ENCODE data around the gene NBEA.
"Not testable (repeated sequence)": the region's sequence is repeated elsewhere in the genome, so short reads cannot be mapped to it uniquely, and the experiment has no call there.

The NBEA gene

DNA sequence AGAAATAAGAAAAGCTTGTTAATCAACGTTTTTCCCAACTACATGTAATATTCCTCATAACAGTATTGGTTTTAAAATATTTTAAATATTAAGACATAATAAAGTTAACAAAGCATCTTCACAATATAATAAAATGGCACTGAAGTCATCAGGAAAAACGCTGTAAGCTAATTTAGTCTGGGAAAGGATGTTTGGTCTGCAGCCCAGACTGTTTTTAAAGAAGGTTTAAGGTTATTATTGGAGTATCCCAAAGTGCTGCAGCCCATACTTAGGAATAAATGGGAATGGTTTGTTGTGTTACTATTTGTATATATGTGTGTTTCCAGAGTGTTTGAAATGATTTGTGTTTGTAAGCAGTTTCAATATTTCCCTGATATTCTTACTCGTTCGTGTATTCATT is 727.3 kb downstream of the NBEA start:
- DNase-seq (ENCODE audit: low read depth): no peak

DNA sequence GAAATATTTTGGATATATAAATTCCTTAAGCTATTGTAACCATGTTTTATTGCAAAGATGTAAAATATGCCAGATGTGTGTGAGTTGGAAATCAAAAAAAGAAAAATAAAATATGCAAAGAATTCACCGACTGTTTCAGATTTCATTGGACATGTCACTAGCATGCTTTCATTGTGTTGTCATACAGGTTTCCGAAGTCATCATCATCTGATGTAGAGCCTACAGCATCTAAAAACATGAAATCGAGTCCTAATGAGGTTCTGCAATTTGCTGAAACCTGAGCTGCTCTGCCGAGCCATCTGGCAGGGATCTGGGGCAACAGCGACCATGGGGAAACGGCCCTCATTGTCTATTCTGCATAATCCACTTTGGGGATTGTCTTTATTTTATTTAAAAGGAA is 730.5 kb downstream of the NBEA start:
- DNase-seq (ENCODE audit: low read depth): no peak

GRCh38 chr13:35675651-35676050 is 733.6 kb downstream of the NBEA start:
- DNase-seq (ENCODE audit: low read depth): no peak

GRCh38 chr13:35677863-35678262 is 735.8 kb downstream of the NBEA start:
- DNase-seq (ENCODE audit: low read depth): not testable (repeated sequence)

DNA sequence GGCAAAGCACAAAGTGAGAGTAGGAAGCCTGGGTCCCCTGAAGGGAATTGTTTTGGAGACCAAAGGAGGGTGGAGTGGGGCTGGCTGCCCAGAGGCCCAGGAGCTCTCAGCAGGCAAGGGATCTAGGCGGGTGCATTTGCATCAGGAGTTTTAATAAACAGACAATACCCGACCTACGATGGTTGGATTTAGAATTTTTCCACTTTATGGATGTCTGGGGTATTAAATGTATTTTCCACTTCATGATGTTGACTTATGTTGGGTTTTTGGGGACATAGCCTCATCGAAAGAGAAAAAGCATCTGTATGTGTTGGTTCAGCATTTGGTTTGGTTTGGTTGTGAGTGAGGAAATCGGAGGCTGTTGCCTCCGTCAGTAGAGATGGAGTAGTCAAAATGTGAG is 739.6 kb downstream of the NBEA start:
- DNase-seq (ENCODE audit: low read depth): no peak

DNA sequence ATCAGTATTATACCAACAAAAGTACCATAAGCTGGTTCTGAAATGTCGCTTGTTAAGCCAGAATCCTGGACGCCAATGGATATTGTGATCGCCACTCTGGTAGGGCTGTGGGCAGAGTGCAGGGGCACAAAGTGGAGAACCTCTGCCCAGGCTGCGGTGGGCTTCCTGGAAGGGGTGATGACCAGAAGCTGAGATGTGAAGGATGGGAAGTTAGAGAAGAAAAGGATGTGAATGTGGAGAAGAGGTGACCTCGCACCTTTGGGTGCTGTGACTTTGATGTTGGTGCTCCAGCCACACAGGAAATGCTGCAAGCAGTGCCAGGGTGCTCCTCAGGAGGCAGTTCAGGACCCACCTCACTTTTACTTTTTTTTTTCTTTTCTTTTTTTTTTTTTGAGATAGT is 742.4 kb downstream of the NBEA start:
- DNase-seq (ENCODE audit: low read depth): no peak

DNA sequence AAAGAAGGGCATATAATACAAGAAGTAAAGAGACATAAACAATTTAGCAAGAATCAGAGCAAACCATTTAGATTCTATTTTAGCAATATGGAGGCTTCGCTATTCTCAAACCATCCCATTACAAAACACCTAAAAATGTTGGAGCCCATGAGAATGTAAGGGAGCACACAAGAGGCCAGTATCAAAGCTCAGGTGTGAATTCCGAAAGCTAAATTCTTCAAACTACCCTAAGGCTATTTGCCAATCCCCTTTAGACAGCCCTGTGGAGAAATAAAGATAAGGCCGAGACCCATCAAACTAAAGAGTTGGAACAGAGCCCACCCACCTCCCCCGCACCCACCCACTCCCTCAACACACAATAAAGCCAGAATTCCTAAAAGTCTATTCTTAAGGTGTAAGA is 745.3 kb downstream of the NBEA start:
- DNase-seq (ENCODE audit: low read depth): no peak

DNA sequence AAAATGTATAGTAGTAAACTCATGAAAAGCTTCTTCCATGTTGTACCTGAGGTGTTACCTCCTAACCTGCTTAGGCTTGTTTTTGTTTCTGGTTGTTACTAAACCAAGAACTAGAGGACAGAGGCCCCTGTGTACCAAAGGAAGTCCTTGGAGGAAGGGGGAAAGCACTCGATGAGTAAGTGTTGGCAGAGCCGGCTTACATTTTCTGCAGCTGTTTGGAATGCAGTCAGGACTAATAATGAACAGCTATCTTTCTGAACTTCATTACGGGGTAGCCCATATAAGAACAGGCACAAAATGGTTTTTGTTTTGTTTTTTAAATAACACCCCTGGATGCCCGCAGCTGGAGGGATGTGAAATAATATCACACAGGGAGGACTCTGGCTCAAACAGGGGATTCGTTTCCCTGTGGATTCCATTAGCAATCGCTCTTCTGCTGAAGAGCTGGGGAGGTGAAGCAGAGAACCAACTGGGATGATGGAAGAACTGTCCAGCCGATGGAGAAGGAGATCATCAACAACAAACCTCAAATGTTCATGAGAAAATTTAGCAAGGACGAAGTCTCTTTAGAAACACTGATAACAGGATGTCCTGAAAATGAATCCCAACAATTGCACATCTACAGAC is 748.6 kb downstream of the NBEA start:
- no peak for DNase-seq (ENCODE audit: low read depth)

GRCh38 chr13:35693134-35693784 is 751.2 kb downstream of the NBEA start:
- DNase-seq (ENCODE audit: low read depth): no peak

GRCh38 chr13:35694031-35694430 is 752.0 kb downstream of the NBEA start:
- no peak for DNase-seq (ENCODE audit: low read depth)

DNA sequence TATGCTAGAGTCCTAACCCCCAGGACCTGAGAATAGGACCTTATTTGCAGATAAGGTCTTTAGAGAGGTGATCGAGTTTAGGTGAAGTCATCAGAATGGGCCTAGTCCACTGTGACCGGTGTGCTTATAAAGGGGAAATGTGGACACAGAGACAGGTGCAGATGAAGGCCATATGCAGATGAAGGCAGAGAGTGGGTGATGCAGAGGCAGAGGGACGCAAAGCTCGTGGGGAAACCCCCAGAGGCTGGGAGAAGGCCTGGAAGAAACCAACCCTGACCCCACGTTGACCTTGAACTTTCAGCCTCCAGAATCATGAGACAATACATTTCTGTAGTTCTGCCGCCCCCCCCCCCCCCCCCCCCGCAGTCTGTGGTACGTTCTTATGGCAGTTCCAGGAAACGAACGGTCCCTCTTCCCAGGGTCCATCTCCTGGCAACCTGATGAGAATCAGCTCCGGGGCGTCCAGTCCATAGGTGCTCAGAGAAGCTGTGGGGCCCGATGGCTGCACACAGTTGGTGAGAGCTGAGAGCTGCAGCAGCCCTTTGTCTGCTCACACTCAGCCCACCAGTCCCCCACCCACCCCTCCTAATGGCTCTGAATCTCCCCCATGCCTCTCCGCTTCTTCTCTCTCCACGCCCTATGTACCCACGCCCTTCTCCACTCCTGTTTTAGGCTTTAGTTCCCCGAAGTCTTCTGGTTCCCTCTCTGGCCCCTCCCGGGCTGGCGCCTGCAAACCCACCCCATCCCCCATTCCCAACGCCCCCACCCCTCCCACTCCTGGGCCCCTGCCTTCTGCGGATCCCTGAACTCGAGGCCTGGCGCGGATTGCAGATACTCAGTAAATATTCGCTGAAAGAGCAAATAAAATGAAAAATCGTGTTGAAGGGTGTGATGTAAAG is 752.7 kb downstream of the NBEA start:
- DNase-seq (ENCODE audit: low read depth): no peak

DNA sequence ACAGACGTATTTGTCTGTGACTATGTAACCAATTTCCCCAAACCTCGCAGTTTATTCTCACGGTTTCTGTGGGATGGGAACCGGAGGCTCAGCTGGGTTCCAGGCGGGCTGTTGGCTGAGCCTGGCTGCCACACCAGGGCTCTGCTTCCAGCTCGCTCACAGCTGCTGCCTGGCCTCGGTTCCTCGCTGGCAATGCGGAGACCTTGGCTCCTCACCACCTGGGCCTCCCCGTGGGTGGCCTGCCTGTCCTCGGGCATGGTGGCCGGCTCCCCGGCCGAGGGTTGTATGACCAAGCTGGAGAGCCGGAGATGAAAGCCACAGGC is 753.3 kb downstream of the NBEA start:
- DNase-seq (ENCODE audit: low read depth): no peak

DNA sequence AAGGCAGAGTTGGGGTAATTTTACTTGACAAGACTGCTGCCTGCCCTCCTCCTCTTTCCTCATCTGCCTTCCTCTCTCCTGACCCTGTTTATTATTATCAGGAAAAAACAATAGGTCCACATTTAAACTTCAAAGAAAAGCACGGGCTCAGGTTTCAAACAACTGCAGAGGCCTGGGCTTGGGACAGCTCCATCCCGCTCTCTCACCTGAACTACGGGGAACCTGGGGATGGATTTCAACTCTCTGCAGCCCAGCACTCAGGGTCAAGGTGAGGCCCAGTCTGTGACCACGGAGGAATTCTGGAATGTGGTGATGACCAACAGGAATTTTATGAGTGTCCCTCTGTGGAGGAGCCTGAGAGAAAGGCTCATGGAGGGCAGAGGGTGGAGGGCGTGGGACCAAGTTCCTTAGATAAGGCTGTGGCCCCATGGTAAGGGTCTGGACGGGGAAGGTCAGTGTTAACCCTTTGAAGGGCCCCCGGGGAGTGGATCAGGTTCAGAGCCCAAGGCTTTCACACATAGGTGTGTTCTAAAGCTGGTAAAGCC is 755.2 kb downstream of the NBEA start:
- no peak for DNase-seq (ENCODE audit: low read depth)

GRCh38 chr13:35698911-35699576 is 757.0 kb downstream of the NBEA start:
- no peak for DNase-seq (ENCODE audit: low read depth)

GRCh38 chr13:35699825-35700510 is 757.9 kb downstream of the NBEA start:
- no peak for DNase-seq (ENCODE audit: low read depth)

GRCh38 chr13:35700671-35701070 is 758.6 kb downstream of the NBEA start:
- DNase-seq (ENCODE audit: low read depth): no peak

- DNase-seq (ENCODE audit: low read depth): no peak
Measured at GRCh38 chr13:35702316-35702715, 760.2 kb downstream of the NBEA start.

GRCh38 chr13:35703061-35703460 is 761.0 kb downstream of the NBEA start:
- no peak for DNase-seq (ENCODE audit: low read depth)

- no peak for DNase-seq (ENCODE audit: low read depth)
Measured at GRCh38 chr13:35704331-35704730, 762.3 kb downstream of the NBEA start.

DNA sequence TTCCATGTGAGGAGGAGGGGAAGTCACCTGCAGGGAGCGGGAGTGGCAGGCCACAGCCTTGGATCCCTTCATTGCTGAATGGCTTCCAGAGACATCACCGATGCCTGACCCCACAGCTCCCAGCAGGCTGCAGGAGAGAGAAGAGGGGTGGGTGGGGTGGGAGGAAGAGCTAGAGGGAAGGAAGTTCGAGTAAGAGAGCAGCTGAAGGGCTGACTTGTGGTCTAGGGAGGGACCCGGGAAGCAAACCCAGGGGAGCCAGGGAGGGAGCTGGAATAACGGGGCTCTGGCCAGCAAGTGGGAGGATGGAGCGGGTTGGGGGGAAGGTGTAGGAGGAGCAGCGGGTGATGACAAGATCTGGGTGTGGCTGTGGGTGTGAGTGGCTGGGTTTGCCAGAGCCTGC is 764.2 kb downstream of the NBEA start:
- no peak for DNase-seq (ENCODE audit: low read depth)

- DNase-seq (ENCODE audit: low read depth): no peak
Measured at GRCh38 chr13:35706721-35707120, 764.7 kb downstream of the NBEA start.

DNA sequence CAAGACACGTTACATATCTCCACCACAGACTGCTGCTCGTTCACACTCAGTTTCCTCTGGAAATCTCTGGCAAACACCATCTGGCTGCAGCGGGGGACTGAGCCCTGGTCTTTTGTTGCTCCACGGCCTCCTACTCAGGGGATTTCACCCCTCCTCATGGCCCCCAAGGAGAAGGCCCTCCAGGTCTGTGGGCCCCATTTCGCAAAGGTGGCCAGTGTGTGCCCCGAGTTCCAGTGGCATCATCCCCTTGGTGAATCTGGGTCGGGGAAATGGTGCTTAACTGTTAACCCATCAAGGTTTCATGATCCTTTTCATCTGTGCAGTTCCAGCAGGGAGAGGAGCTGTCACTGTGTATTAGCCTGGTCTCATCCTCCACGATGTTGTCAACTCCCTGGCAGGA is 769.8 kb downstream of the NBEA start:
- DNase-seq (ENCODE audit: low read depth): no peak

All from activated T-helper 1 cell treated with Interleukin-2 at 50 U/mL for 16 hours (primary cell).